ENCODE results near the gene HDAC4.

GRCh38 chr2:239355139-239355538 lies 45.7 kb downstream of the HDAC4 start:
- TF ChIP-seq, protein P1, sequence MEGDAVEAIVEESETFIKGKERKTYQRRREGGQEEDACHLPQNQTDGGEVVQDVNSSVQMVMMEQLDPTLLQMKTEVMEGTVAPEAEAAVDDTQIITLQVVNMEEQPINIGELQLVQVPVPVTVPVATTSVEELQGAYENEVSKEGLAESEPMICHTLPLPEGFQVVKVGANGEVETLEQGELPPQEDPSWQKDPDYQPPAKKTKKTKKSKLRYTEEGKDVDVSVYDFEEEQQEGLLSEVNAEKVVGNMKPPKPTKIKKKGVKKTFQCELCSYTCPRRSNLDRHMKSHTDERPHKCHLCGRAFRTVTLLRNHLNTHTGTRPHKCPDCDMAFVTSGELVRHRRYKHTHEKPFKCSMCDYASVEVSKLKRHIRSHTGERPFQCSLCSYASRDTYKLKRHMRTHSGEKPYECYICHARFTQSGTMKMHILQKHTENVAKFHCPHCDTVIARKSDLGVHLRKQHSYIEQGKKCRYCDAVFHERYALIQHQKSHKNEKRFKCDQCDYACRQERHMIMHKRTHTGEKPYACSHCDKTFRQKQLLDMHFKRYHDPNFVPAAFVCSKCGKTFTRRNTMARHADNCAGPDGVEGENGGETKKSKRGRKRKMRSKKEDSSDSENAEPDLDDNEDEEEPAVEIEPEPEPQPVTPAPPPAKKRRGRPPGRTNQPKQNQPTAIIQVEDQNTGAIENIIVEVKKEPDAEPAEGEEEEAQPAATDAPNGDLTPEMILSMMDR (optimal IDR thresholded peaks at IDR 0.05 in 1 of 3, IDR thresholded peaks at IDR 0.05 in 1 of 3, conservative IDR thresholded peaks at IDR 0.05 in 1 of 3; ENCODE audit: extremely low read depth in 1 of 3, insufficient read depth in 2 of 3, low read length in 3 of 3) = no peak
- TF ChIP-seq EZH2 (IDR thresholded peaks at IDR 0.05; ENCODE audit: low read length) = no peak
